NT2/D1 (cell line): Measurements from ENCODE around the gene SRD5A2.

Source experiments
- DNase-seq: peaks from one replicate; pipeline ENCODE4 v3.0.0-alpha.2; 2011; ENCODE audit warnings: low read depth, low spot score
- H3K27me3 ChIP-seq: 2 replicates; pipeline ENCODE4 v1.6.0; 2011; ENCODE audit warnings: mild to moderate bottlenecking; ENCODE audit not compliant: insufficient read length, insufficient read depth
- H3K36me3 ChIP-seq: 2 replicates; pipeline ENCODE4 v1.6.1; 2011; ENCODE audit warnings: mild to moderate bottlenecking, low read length, mixed read lengths; ENCODE audit not compliant: insufficient read depth, insufficient read length
- H3K4me1 ChIP-seq: 2 replicates; pipeline ENCODE4 v1.5.1; 2011; ENCODE audit not compliant: insufficient read depth, insufficient read length
- H3K4me3 ChIP-seq: 2 replicates; pipeline ENCODE4 v1.5.1; 2011; ENCODE audit warnings: low read depth; ENCODE audit not compliant: insufficient read length
- H3K9ac ChIP-seq: 2 replicates; pipeline ENCODE4 v1.6.0; 2011; ENCODE audit warnings: low read depth; ENCODE audit not compliant: insufficient read length
- H3K9me3 ChIP-seq: 2 replicates; pipeline ENCODE4 v1.5.1; 2011; ENCODE audit warnings: mild to moderate bottlenecking, low read length; ENCODE audit not compliant: insufficient read depth
- SUZ12 ChIP-seq: IDR thresholded peaks from 2 replicates; pipeline ENCODE4 v1.6.1; 2011; ENCODE audit not compliant: insufficient read length, insufficient read depth; ENCODE audit errors: extremely low read depth
- YY1 ChIP-seq: IDR thresholded peaks from 2 replicates; pipeline ENCODE4 v1.6.1; 2011; ENCODE audit not compliant: insufficient read length, insufficient read depth
- ZNF274 ChIP-seq: IDR thresholded peaks from 2 replicates; pipeline ENCODE4 v1.6.1; 2011; ENCODE audit warnings: mild to moderate bottlenecking, low read depth, low read length

SRD5A2 gene

DNA sequence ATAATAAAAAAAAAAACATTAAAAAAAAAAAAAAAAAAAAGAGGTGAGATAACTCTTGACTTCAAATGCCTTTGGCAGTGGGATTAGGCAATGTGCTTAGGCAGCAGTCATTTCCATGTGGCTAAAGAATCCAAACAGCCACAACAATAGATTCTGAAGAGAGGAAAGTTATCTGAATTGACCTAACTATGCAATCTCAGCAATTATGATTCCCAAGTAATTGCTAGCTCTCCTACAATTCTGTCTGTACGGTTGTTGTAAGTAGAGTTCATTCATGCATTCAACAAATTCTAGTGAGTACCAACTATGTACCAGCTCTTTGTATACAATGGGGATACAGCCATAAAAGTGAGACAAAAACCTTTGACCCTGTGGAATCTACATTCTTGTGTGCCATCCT is 3.6 kb downstream of the SRD5A2 start:
- peaks cover 40% of the 10 kb centered on the region for H3K27me3 ChIP-seq
- TF ChIP-seq YY1, result no peak
- TF ChIP-seq ZNF274, result no peak
- TF ChIP-seq SUZ12, result no peak
- no peaks in the 10 kb centered on the region for H3K36me3 ChIP-seq

DNA sequence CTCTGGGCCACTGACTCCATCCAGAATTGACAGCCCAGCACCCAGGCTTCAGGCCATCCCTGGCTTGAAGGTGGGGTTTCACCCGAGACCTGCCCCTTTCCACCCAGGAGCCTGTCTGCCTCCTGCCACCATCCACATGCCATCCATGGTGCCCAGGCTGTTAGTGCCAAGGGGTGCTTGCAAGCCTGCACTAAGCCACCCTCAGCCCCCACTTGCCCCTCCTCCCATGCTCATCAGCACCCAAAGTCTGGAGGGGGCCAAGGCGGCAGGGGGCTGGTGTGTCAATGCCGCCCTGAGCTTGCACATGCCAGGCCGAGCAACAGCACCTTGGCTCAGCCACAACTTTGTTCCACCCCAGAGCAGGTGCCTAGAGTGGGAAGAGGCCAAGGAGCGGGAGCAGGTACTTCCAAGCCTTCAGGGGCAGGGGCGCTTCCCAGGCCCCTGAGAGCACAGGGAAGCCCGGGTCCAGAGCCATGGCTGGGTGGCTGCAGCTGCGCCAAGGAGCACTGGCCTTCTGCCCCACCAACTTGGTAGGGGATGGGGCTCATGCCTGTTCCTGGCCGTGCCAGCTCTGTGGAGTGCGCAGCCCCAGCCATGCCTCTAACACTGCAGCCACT is 12.0 kb downstream of the SRD5A2 start:
- H3K9ac ChIP-seq, result no peak overlapping the region
- no peaks in the 10 kb centered on the region for H3K9me3 ChIP-seq
- no peaks in the 10 kb centered on the region for H3K36me3 ChIP-seq
- no peak for DNase-seq
- TF ChIP-seq YY1 (no peak), ZNF274 (no peak), SUZ12 (no peak)
- H3K4me3 ChIP-seq, result no peak overlapping the region
- no peaks in the 10 kb centered on the region for H3K4me1 ChIP-seq
- no peaks in the 10 kb centered on the region for H3K27me3 ChIP-seq

More for the DNA sequence above, 3.6 kb downstream of the SRD5A2 start:
- Histone ChIP-seq H3K9me3 (no peaks in the 10 kb centered on the region), H3K4me1 (peaks cover 3% of the 10 kb centered on the region), H3K4me3 (no peak overlapping the region), H3K9ac (no peak overlapping the region)
- DNase-seq, result no peak

DNA sequence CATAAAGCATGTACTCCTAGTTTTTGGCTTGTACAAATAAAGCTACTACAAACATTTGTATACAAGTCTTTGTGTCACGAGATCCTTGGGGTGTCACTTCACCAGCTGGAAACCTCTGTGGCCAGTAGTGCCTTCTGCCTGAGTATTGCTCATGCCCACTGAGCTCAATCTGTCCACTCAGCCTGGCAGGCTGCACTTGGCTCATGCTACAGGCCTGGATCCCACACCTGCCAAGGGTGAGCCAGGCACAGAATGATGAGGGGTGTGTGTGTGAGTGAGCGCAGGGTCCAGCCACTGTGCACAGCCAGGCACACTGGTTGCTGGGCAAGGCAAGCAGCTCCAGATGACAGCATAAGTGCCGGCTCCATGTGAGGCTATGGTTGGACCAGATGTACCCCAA is 13.1 kb downstream of the SRD5A2 start:
- Histone ChIP-seq H3K4me1 (no peaks in the 10 kb centered on the region), H3K9me3 (no peaks in the 10 kb centered on the region), H3K27me3 (no peaks in the 10 kb centered on the region), H3K36me3 (no peaks in the 10 kb centered on the region), H3K9ac (no peak overlapping the region), H3K4me3 (no peak overlapping the region)
- DNase-seq, result no peak
- TF ChIP-seq ZNF274, result no peak
- TF ChIP-seq YY1, result no peak
- no peak for TF ChIP-seq SUZ12

DNA sequence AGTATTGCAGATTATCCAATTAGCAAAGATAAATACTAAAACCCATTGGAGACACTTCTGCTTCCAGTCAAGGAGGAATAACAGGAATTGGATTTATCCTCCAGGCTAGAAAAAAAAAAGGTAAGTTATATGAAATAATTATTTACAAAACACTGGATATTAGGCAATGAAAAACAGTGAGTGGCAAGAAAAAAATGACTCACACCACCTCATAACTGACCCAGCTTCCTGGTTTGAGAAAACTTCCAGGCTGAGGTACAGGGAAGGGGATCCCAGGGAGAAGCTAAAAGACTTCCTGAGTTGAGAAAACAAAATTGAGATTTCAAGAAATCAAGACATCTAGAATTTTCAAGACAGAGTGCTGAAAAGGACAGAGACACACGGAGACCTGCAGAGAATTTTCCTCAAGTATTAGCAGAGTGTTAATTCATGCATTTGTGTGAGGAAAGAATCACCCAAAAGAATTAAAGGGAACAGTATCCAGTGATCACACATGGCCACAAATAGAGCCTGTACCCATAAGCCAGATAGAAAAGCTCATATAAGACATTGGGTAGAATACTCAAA is 17.4 kb downstream of the SRD5A2 start:
- H3K4me3 ChIP-seq, result no peak overlapping the region
- no peak for DNase-seq
- H3K27me3 ChIP-seq, result no peaks in the 10 kb centered on the region
- TF ChIP-seq YY1 (no peak), ZNF274 (no peak)
- H3K9ac ChIP-seq, result no peak overlapping the region
- no peaks in the 10 kb centered on the region for H3K4me1 ChIP-seq
- no peaks in the 10 kb centered on the region for H3K9me3 ChIP-seq
- no peaks in the 10 kb centered on the region for H3K36me3 ChIP-seq

DNA sequence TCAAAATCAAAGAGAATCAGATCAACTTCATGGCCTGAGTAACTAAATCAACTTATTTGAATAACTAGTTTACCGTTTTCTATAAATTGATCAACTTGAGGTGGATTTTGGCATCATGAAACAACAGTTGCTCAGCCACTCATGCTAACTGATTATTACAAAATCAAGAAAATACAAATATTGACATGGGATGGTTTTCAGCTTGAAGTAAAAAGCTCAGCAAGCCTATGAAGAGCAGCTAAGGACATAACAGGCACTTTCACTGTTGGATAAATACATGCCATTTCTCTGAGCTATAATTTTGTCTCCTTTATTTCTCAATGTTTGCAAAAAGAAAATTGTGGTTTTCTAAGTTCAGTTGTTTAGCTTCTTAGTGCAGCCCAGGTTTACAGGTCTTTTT is 18.9 kb downstream of the SRD5A2 start:
- DNase-seq, result no peak

DNA sequence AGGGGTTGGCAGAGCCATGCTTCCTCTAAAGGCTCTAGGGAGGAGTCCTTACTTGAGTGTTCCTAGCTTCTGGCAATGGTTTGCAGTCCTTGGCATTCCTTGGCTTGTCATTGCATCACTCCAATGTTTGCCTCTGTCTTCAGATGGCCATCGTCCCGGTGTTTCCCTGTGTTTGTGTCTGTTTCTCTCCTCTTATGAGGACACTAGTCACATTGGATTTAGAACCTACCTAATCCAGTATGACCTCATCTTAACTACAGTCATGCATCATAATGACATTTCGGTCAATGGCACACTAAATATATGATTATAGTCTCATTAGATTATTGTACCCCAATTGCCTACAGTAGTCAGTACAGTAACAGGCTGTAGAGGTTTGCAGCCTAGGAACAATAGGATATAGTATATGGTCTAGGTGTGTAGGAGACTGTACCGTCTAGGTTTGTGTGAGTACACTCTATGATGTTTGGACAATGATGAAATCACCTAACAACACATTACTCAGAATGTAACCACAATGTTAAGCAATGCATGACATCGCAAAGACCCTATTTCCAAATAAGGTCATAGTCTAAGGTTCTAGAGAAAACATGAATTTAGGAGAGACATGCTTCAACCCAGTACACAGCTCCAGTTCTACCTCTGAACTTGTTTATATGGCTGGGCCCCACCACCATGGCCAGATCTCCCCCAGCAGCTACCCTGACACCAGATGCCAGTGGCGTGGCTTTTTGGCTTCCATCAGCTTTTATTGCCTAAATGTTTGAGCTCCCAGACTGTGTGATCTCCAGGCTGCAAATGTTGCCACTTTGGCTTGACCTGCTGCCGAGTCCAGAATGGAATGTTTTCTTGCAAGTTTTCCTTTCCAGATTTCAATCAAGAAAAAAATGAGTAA is 22.1 kb downstream of the SRD5A2 start:
- Histone ChIP-seq H3K36me3 (no peaks in the 10 kb centered on the region), H3K9ac (no peak overlapping the region), H3K27me3 (no peaks in the 10 kb centered on the region), H3K4me1 (no peaks in the 10 kb centered on the region), H3K9me3 (no peaks in the 10 kb centered on the region), H3K4me3 (no peak overlapping the region)
- no peak for DNase-seq
- TF ChIP-seq YY1 (no peak), ZNF274 (no peak), SUZ12 (no peak)

More for the DNA sequence above, 18.9 kb downstream of the SRD5A2 start:
- Histone ChIP-seq H3K9me3 (no peaks in the 10 kb centered on the region), H3K9ac (no peak overlapping the region), H3K27me3 (no peaks in the 10 kb centered on the region), H3K4me3 (no peak overlapping the region), H3K36me3 (no peaks in the 10 kb centered on the region), H3K4me1 (no peaks in the 10 kb centered on the region)
- TF ChIP-seq SUZ12, result no peak
- no peak for TF ChIP-seq YY1
- no peak for TF ChIP-seq ZNF274

DNA sequence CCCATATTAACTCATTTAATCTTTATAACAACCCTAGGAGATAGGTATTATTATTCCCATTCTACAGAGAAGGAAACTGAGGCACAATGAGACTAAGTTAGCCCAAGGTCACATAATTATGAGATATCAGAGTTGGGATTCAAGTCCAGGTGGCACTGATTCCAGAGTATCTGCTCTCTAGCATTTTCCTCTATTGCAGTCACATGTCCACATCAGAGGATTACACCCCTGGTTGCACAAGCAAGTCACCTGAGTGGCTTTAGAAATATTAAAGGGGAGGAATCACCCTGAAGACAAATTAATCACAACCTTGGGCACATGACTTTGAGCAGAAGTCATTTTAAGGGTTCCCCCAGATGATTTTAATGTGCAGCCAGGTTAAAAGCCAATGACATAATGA is 23.8 kb downstream of the SRD5A2 start:
- DNase-seq, result no peak
- no peaks in the 10 kb centered on the region for H3K9me3 ChIP-seq
- no peak overlapping the region for H3K9ac ChIP-seq
- TF ChIP-seq SUZ12, result no peak
- no peak for TF ChIP-seq ZNF274
- TF ChIP-seq YY1, result no peak
- no peaks in the 10 kb centered on the region for H3K27me3 ChIP-seq
- H3K36me3 ChIP-seq, result no peaks in the 10 kb centered on the region
- no peaks in the 10 kb centered on the region for H3K4me1 ChIP-seq
- H3K4me3 ChIP-seq, result no peak overlapping the region
